Hepatocyte (in vitro differentiated cells): ENCODE data around the gene FAM193B. TPM values are rescaled to one million over a fixed set of nuclear protein-coding genes. Genes with fewer than 3 reads are reported as not detected.

Experiments used
- DNase-seq: peaks from one replicate; pipeline ENCODE4 v3.0.0-alpha.2; 2016; ENCODE audit warnings: low spot score
- H2AFZ ChIP-seq: fragments of 200-600 bp; sonication (generic); 2 replicates; pipeline ENCODE4 v1.6.0; 2016; ENCODE audit warnings: antibody characterized with exemption, mild to moderate bottlenecking
- H3K27ac ChIP-seq: fragments of 200-600 bp; sonication (generic); 2 replicates; pipeline ENCODE4 v1.5.1; 2016; ENCODE audit warnings: mild to moderate bottlenecking
- H3K27me3 ChIP-seq: fragments of 200-600 bp; sonication (generic); 2 replicates; pipeline ENCODE4 v1.6.1; 2016
- H3K36me3 ChIP-seq: fragments of 200-600 bp; sonication (generic); replicated peaks from 2 replicates; pipeline ENCODE4 v1.5.1; 2016; ENCODE audit warnings: low read depth; ENCODE audit not compliant: insufficient read depth
- H3K4me1 ChIP-seq: fragments of 200-600 bp; sonication (generic); 2 replicates; pipeline ENCODE4 v1.5.1; 2016; ENCODE audit warnings: mild to moderate bottlenecking, moderate library complexity; ENCODE audit not compliant: insufficient read depth
- H3K4me2 ChIP-seq: fragments of 200-600 bp; sonication (generic); 2 replicates; pipeline ENCODE4 v1.6.0; 2016
- H3K4me3 ChIP-seq: fragments of 200-600 bp; sonication (generic); 2 replicates; pipeline ENCODE4 v1.5.1; 2016; ENCODE audit warnings: mild to moderate bottlenecking
- H3K79me2 ChIP-seq: fragments of 200-600 bp; sonication (generic); 2 replicates; pipeline ENCODE4 v1.6.0; 2017; ENCODE audit warnings: mild to moderate bottlenecking
- H3K9me2 ChIP-seq: fragments of 200-600 bp; sonication (generic); replicated peaks from 2 replicates; pipeline ENCODE4 v1.6.0; 2017; ENCODE audit warnings: mild to moderate bottlenecking; ENCODE audit not compliant: insufficient read depth
- H3K9me3 ChIP-seq: fragments of 200-600 bp; sonication (generic); 2 replicates; pipeline ENCODE4 v1.5.1; 2016; ENCODE audit warnings: low read depth, mild to moderate bottlenecking
- H4K20me1 ChIP-seq: fragments of 200-600 bp; sonication (generic); 2 replicates; pipeline ENCODE4 v1.6.0; 2016; ENCODE audit warnings: mild to moderate bottlenecking; ENCODE audit not compliant: insufficient read depth, poor library complexity, severe bottlenecking
- EZH2 ChIP-seq: fragments of 200-600 bp; sonication (generic); IDR thresholded peaks from 2 replicates; pipeline ENCODE4 v1.6.1; 2016; ENCODE audit warnings: antibody characterized with exemption, mild to moderate bottlenecking, borderline replicate concordance
- EZH2phosphoT487 ChIP-seq: fragments of 200-600 bp; sonication (generic); IDR thresholded peaks from one replicate; pipeline ENCODE4 v1.6.1; 2018; ENCODE audit warnings: antibody characterized with exemption, mild to moderate bottlenecking, low read depth, moderate library complexity; ENCODE audit not compliant: unreplicated experiment, severe bottlenecking
- WGBS: methylation state at CpG from one replicate; pipeline ENCODE4 v1.1.6; 2016; ENCODE audit warnings: low lambda C conversion rate; ENCODE audit errors: missing lambda C conversion rate; 5-methylcytosine and 5-hydroxymethylcytosine counted together
- polyA plus RNA-seq: library from polyadenylated mRNA; unstranded; fragments of >200 nt; fragmentation: Nextera tagmentation; extraction: Ambion mirVana; gene quantifications from 2 replicates; pipeline ENCODE4 v1.2.1, GENCODE V29; 2016
- total RNA-seq: library from RNA; depleted of rRNA; stranded (reverse); fragments of >200 nt; gene quantifications from 2 replicates; pipeline ENCODE4 v1.2.3, GENCODE V29; 2014
- TF ChIP-seq, protein P1 (sequence below): fragments of 200-600 bp; sonication (generic); IDR thresholded peaks from 2 replicates; pipeline ENCODE4 v1.5.1; 2016; ENCODE audit warnings: antibody characterized with exemption, mild to moderate bottlenecking; ENCODE audit not compliant: poor library complexity

The FAM193B gene
- total and polyA plus RNA-seq, 2 experiments from 2014 or later: 67.6 to 76.1 TPM

DNA sequence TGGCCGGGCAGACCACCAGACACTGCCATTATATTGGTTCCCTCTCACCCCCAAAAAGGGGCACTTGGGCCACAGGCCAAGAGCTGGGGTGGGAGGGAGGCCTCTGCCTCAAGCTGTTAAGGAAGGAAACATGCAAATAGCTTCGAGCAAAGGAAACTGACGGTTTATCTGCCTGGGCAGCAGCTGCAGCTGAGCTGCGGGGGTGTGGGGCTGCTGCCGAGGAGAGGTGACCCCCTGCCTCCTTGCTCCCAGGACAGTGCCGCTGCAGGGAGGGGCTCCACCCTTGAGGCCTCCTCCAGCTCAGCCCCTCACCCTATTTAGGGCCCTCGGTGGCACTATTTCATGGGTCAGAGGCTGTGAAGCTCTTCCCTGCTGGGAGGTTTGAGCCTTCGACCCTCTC is 45.5 kb downstream of the FAM193B start:
- Histone ChIP-seq H3K9me3 (no peaks in the 10 kb centered on the region), H3K27me3 (no peaks in the 10 kb centered on the region), H3K4me1 (no peaks in the 10 kb centered on the region), H3K9me2 (no peaks in the 10 kb centered on the region), H2AFZ (no peak overlapping the region), H3K36me3 (no peaks in the 10 kb centered on the region), H3K79me2 (no peaks in the 10 kb centered on the region), H3K27ac (no peak overlapping the region), H3K4me3 (no peak overlapping the region), H4K20me1 (no peaks in the 10 kb centered on the region), H3K4me2 (no peak overlapping the region)
- WGBS: 86% methylated on average over 8 of the region's 8 CpGs
- TF ChIP-seq, protein P1, sequence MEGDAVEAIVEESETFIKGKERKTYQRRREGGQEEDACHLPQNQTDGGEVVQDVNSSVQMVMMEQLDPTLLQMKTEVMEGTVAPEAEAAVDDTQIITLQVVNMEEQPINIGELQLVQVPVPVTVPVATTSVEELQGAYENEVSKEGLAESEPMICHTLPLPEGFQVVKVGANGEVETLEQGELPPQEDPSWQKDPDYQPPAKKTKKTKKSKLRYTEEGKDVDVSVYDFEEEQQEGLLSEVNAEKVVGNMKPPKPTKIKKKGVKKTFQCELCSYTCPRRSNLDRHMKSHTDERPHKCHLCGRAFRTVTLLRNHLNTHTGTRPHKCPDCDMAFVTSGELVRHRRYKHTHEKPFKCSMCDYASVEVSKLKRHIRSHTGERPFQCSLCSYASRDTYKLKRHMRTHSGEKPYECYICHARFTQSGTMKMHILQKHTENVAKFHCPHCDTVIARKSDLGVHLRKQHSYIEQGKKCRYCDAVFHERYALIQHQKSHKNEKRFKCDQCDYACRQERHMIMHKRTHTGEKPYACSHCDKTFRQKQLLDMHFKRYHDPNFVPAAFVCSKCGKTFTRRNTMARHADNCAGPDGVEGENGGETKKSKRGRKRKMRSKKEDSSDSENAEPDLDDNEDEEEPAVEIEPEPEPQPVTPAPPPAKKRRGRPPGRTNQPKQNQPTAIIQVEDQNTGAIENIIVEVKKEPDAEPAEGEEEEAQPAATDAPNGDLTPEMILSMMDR: no peak
- TF ChIP-seq EZH2phosphoT487: no peak
- no peak for TF ChIP-seq EZH2
- DNase-seq: no peak

DNA sequence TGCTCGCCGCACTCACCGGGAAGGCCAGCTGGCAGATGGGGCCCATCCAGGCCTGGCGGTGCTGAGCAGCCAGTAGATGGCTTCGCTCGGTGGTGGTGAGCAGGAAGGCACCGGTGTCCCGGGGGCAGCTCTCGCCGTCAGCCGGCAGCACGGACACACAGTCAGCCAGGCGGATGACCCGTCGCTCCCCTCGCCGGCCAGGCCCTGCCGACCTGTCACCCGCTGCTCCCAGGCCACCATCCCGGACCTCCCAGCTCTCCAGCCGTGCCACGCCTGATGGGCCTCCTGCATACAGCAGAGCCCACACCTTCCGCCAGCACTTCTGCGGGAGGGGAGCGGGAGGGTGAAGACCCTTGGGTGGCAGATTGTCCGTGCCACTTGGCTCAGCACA is 46.1 kb downstream of the FAM193B start:
- H3K27ac ChIP-seq: no peak overlapping the region

DNA sequence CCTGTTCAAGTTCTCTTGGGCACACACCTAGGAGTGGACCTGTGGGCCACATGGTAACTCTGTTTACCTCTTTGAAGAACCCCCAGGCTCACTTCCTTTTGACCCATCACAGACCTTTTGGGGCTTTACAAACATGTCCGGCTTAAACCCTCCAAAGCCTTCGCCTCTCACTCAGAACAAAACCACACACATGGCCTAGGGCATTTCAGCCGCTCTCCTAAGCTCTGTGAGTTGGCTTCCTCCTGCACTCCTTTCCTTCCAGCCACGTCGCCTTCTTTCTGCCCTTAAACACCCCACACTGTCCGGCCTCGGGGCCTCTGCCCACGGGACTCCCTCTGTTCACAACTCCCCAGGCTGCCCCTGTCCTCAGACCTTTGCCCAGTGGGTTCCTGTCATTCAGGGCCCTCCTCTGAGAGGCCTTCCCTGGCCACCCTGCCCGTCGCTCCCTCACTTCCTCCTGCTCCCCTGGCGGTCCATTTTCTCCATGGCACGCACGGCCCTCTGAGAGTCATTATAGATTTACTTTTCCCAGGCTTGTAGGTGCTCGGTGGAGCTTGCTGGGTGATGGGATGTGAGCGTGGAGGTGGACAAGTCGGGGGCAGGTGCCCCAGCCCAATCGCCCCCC is 46.7 kb downstream of the FAM193B start:
- H3K27ac ChIP-seq: no peak overlapping the region
- H2AFZ ChIP-seq: no peak overlapping the region
- no peak for DNase-seq
- no peaks in the 10 kb centered on the region for H3K9me2 ChIP-seq
- H3K4me3 ChIP-seq: no peak overlapping the region
- no peaks in the 10 kb centered on the region for H3K9me3 ChIP-seq
- no peaks in the 10 kb centered on the region for H4K20me1 ChIP-seq
- H3K36me3 ChIP-seq: no peaks in the 10 kb centered on the region
- no peak overlapping the region for H3K4me2 ChIP-seq
- no peaks in the 10 kb centered on the region for H3K4me1 ChIP-seq
- WGBS: 94% methylated on average over 17 of the region's 17 CpGs
- H3K79me2 ChIP-seq: no peaks in the 10 kb centered on the region
- no peak for TF ChIP-seq EZH2phosphoT487
- TF ChIP-seq, protein P1: no peak
- TF ChIP-seq EZH2: no peak
- no peaks in the 10 kb centered on the region for H3K27me3 ChIP-seq

More for the DNA sequence above, 46.1 kb downstream of the FAM193B start:
- H3K36me3 ChIP-seq: no peaks in the 10 kb centered on the region
- WGBS: 95% methylated on average over 17 of the region's 26 CpGs
- DNase-seq: no peak
- no peaks in the 10 kb centered on the region for H3K9me3 ChIP-seq
- no peaks in the 10 kb centered on the region for H3K4me1 ChIP-seq
- no peaks in the 10 kb centered on the region for H3K27me3 ChIP-seq
- H3K79me2 ChIP-seq: no peaks in the 10 kb centered on the region
- H3K4me2 ChIP-seq: no peak overlapping the region
- H4K20me1 ChIP-seq: no peaks in the 10 kb centered on the region
- no peaks in the 10 kb centered on the region for H3K9me2 ChIP-seq
- no peak overlapping the region for H3K4me3 ChIP-seq
- H2AFZ ChIP-seq: no peak overlapping the region
- TF ChIP-seq, protein P1: no peak
- TF ChIP-seq EZH2 (no peak), EZH2phosphoT487 (no peak)
